ENCODE measurements around the gene SAMD8.

GRCh38 chr10:75127471-75127870, 16.0 kb downstream of the SAMD8 start:
- no peak for TF ChIP-seq EP300 (IDR thresholded peaks at IDR 0.05)
- no peak for TF ChIP-seq CTCF (IDR thresholded peaks at IDR 0.05)

All from sigmoid colon (tissue), 4 donors.